SW480 (cell line): ENCODE data around the gene LSM7.

ENCODE experiments used
- DNase-seq: peaks from one replicate; pipeline ENCODE4 v3.0.0-alpha.2; 2016; ENCODE audit warnings: low spot score

The LSM7 gene

DNA sequence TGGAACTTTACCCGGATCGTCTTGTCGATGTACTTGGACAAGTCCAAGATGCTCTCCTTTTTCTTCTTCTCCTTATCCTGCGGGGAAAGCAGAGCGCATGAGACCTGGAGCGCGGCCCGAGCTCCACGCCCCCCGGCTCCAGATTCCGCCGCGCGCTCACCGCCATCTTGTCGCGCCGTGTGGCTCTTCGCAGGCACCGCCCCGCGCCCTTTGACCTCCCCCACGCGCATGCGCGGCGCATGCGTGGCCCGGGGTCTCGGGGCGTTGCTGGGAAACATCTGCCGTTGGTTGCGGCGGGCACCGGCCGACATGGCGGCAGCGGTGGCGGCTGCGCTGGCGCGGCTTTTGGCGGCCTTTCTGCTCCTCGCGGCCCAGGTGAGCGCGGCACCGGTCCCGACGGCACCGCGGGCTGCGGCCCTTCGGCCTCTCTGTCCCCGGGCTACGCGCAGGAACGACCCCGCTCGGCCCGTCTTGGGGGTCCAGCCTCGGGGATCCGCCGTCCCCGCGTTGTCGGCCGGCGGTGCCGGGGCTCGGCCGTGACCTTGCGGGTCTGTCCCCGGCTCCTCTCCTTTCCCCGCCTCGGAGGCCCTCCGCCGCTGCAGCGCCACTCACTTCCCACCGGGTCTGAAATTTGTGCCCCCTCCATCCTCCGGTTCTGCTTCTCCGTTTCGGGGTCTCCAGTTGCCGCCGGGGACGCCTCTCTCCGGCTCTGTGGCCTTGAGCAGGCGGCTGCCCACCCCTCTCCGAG lies at the start of gene LSM7, which contains the start of gene SPPL2B:
TSS of gene LSM7 (minus strand) at position 186 of the 748 bp plus-strand sequence. CDS start at position 166, 20 bp downstream.
TSS of gene SPPL2B (plus strand) at position 284 of the 748 bp plus-strand sequence. CDS start at position 310, 26 bp downstream.
- peak; percentile 70 for DNase-seq

DNA sequence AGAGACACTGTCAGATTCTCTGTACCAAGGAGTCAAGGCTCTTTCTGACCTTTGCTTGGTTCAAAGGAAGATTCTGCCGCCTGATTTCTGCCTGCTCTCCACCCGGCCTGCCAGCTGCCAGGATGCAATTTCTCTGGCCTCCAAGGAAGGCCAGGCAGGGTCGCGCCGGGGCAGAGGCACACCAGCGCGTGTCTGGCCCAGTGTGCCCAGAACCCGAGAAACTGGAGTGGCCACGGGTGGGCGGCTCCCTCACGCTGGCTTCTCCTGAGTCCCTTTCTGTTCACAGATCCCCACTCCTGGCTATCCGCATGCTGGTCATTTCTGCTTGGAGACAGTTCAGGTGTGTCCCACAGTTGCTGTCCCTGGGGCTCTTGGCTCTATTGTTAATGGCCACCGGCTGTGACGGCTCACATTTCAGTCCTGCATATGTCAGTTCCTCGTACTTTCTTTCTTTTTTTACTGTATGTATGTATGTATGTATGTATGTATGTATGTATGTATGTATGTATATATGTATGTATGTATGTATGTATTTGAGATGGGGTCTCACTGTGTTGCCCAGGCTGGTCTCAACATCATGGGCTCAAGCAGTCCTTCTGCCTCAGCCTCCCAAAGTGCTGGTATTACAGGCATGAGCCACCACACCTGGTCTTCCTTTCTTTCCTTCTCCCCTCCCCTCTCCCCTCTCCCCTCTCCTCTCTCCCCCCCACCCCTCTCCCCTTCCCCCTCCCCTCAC lies 48.6 kb upstream of the LSM7 start:
- no peak for DNase-seq

DNA sequence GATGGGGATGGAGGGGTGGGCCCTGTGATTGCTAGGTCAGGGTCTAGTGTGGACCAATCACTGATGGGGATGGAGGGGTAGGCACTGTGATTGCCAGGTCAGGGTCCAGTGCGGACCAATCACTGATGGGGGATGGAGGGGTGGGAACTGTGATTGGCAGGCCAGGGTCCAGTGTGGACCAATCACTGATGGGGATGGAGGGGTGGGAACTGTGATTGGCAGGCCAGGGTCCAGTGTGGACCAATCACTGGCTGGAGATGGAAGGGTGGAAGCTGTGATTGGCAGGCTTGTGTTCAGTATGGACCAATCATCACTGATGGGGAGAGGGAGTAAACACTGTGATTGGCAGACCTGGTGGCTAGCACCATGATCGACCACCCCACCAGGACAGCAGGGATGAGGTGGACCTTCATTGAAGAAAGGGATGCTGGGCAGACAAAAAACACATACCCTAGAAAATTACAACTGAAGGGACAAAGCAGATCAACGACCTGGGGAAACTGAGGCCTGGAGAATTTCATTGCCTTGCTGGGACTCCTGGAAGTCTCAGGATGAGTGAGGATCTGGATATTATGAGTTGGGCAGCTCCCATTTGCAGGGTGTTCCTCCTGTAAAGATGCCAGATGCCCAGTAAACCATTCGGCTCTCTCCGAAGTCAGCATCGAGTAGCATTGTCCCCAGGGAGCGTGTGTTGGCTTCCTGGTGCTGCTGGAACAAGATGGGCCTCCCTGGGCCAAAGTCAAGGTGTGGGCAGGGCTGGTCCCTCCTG lies 47.2 kb upstream of the LSM7 start:
- DNase-seq, result no peak

DNA sequence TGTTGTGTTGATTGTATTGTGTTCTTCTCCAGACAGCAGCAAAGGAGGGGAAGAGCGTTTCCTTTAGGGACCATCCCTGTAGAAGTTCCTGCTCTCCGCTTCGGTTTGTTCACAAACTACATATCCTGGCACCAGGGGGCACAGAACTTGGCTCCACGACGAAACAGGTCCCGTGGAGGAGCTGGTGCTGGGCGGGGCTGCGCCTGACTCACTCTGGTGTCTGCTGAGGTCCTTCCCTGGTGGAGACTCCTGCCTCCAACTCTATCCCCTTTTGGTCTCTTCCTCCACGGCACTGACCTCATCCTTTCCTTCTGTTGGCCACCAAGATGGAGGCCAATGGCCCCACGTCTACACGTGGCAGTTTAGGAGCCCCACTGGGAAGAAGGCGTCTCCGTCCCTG lies 46.4 kb upstream of the LSM7 start:
- no peak for DNase-seq

DNA sequence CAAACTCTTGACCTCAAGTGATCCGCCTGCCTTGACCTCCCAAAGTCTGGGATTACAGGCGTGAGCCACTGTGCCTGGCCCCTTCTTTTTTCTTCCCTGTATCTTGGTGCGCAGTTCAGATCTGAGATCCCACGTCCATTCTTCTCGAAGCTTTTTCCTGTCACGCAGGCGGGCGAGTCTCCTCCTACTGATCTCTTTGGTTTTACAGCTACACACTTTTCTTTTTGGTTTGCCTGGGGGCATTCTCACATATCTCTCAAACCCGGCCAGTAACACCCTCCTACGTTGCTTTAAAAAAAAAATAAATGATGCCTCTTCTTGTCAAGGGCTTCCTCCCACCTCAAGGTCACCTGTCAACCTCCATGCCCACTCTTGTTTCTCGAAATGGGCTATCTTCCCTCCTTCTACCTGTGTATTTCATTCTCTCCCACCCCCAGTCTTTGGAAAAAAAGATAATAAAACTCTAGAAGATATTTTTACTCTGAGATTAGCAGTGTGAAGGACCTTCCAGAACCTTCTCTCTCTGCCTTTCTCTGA lies 43.8 kb upstream of the LSM7 start:
- DNase-seq, result no peak

DNA sequence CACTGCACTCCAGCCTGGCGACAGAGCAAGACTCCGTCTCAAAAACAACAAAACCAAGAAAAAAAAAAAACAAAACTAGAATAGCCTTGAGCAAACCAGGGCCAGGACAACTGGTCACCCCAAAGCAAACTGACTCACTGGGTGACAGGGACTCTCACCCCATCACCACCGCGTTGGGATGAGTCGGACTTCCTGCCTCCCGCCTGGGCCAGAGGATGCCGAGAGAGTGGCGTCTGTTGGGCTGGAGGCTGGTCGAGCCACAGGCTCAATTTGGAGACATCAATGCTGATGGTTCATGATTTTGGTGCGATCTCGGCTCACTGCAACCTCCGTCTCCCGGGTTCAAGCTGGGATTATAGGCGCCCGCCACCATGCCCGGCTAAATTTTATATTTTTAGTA lies 43.3 kb upstream of the LSM7 start:
- DNase-seq, result no peak

DNA sequence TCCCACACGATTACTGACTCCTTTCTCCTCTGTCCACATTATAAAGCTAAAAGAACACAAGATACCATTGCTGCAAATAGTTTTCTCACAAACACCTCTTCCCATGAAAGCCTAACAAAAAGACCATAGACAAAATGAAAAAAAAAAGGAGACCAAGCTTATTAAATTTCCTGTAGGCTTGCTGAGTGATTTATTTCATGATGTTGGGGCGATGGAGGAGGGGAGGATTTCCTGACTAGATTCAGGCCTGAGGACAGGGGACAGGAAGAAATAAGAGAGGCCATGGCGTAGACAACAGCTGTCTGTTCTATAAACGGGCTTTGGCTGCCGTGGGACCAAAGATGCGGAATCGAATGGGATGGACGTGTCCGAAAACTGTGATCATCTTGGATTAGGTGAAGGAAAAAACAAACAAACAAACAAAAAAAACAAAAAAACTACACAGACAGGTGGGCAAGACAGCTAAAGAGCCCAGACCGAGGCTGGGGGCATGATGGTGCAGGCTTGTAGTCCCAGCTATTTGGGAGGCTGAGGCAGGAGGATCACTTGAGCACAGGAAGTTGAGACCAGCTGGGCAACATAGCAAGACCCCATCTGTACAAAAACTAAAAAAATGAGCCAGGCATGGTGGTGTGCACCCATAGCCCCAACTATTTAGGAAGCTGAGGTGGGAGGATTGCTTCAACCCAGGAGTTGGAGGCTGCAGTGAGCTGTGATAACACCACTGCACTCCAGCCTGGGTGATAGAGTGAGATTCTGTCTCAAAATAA lies 37.0 kb upstream of the LSM7 start:
- no peak for DNase-seq

DNA sequence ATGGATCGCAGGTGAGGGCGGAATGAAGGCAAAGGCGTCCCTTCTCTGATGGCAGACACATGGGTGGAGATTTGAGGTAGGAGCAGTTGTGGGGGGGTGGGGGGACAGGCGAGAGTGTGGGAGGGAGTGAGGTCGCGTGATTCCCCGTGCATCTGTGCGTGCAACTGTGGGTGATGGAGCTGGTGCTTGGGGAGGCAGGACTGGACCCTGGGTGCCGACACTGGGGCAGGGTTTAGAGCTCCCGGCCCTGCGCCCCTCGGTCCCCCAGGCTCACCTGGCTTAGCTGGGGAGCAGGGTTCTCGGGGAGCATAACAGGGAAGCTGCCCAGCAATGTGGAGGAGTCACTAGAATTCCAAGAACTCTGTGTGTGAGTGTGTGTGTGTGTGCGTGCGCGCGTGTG lies 35.0 kb upstream of the LSM7 start:
- no peak for DNase-seq

DNA sequence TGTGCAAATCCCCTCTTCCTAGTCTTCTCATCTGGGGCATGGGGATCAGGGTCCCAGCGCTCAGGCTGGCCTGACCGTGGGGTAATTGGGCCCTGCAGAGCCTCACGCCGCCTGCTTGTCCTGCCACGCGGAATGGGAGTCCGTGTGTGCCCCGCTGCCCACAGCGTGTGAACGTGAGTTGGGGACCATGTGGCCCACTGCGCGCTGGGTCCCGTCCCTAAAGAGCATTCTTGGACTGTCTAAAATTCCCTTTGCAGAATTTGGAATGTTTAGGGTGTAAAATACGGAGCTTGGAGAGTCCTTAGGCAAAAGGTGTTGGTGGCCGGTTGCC lies 34.5 kb upstream of the LSM7 start:
- DNase-seq, result no peak

DNA sequence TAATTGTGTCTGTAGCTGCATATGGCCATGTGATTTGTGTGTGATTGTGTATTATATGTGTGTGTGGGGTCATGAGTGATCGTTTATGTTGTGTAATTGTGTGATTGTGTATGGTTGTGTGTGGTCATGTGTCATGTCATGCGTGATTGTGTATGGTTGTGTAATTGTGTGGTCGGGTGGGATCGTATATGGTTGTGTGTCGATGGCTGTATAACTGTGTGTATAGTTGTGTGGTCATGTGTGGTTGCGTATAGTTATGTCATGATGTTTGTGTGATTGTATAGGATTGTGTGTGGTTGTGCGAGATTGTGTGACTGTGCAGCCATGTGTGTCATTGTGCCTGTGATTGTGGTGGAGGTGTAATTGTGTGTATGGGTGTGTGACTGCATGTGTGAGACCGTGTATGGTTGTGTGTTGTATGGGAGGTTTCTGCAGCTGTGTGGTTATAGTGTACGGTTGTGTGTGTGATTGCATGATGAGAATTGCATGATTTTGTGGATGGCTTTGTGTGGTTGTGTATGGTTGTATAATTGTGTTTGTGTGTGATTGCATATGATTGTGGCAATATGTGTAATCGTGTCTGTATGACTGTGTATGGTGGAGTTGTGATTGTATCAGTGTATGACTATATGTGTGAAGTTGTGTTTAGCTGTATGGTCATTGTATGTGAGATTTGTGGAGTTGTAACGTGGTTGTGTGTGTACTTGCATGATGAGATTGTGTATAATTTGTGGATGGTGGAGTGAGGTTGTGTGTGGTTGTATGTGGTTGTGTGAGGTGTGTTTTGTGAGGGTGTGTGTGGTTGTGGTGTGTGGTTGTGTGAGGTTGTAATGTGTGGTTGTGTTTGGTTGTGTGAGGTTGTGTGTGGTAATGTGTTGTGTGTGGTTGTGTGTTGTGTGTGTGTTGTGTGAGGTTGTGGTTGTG lies 33.9 kb upstream of the LSM7 start:
- no peak for DNase-seq

DNA sequence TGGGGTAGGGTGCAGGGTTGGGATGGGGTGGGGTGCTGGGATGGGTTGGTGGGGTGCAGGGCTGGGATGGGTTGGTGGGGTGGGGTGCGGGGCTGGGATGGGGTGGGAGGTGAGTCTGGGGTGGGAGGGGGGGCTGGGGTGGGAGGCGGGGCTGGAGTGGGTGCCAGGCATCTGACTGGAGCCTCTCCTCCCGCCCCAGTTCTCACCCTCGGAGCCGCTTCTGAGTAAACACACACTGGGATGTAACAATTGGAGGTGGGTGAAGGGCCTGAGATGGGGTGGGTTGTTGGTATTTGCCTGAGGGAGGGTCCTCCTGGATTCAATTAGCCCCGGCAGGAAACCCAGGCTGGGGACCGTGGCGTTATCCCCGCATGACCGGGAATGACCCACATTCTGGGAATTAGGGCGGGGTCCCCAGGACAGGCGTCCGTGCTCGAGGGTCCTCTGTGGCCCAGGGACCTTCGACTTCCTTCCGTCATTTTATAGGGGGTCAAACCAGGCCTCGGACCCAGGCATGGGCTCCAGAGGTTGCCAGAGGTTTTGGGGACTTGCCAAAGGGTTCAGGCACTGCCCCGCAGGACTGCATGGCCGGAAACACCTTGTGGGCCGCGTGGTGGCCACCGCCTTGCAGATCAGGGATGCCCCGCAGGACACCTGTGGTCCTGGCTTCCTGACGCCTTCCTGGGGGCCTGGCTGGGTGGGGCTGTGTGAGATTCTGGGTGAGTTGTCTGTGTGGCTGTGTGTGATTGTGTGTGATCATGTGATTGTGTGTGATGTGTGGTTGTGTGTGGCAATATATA lies 33.1 kb upstream of the LSM7 start:
- no peak for DNase-seq

DNA sequence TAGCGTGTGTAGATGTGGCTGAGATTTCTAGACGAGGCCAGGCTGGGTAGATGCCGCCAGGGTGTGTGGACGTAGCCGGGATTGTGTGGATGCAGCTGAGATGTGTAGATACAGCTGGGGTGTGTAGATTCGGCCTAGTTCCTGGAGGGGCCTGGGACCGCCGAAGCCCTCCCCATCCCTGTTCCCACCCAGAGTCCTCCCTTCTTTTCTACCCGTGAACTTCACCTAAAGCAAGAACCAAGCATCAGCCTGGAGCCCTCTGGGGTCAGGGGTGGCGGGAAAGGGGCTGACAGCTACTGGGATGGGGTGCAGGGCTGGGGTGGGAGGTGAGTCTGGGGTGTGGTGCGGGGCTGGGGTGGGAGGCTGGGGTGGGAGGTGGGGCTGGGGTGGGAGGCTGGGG lies 32.4 kb upstream of the LSM7 start:
- DNase-seq, result no peak

DNA sequence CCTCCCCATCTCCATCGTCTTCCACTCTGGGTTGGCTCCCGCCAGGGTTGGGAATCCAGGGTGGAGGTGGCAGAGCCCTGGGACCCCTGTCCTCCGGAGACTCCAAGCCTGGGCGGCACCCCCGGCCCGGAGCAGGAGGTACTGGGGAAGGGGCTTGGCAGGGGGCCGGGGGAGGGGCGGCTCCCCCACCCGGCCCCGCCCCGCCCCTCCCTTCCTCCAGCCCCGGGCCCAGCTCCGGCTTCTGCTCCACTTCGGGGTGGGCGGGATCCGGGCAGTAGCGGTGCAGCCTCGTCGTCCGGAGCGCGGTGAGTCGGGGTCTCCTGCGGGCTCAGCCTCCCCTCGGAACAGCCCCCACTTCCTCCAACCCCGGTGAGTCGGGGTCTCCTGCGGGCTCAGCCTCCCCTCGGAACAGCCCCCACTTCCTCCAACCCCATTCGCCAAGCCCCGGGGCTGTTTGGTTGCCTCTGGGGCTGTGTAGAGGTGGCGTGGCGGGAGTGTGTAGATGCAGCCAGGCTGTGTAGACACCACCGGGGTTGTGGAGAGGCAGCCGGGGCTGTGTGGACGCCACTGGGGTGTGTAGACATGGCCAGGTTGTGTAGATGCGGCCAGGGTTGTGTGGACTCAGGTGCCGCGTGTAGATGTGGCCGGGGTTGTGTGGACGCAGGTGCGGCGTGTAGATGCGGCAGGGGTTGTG lies 31.8 kb upstream of the LSM7 start, which contains the start of gene TMPRSS9:
TSS of gene TMPRSS9 (plus strand) at position 274 of the 694 bp plus-strand sequence. CDS start 29,521 bp downstream, outside the sequence.
- DNase-seq, result no peak

DNA sequence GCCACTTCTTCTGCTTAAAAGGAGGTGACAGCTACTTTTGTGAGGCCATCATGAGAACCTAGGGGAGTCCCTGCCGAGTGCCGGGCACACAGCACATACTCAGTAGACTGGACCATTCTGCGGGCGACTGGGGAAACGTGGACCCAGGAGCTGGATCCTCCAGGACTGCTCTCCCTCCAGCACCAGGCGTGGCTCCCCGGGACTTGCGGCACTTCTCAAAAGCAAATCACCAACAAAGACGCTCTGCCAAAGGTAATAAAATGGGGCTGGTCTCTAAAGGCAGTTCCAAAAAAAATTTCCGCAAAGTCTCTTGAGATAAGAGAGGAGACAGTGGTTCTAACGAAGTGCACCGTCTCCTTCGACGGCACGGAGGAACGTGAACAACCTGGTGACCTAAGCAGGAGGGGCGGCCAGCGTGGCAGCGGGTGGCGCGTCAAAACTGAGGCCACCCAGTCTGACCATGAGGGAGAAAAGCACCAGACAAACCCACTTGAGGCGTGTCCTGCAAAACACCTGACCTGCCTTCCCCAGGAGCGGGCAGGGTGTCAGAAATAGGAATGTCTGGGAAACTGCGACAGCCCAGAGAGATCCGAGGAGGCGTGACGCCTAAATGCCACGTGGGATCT lies 30.3 kb upstream of the LSM7 start:
- no peak for DNase-seq

DNA sequence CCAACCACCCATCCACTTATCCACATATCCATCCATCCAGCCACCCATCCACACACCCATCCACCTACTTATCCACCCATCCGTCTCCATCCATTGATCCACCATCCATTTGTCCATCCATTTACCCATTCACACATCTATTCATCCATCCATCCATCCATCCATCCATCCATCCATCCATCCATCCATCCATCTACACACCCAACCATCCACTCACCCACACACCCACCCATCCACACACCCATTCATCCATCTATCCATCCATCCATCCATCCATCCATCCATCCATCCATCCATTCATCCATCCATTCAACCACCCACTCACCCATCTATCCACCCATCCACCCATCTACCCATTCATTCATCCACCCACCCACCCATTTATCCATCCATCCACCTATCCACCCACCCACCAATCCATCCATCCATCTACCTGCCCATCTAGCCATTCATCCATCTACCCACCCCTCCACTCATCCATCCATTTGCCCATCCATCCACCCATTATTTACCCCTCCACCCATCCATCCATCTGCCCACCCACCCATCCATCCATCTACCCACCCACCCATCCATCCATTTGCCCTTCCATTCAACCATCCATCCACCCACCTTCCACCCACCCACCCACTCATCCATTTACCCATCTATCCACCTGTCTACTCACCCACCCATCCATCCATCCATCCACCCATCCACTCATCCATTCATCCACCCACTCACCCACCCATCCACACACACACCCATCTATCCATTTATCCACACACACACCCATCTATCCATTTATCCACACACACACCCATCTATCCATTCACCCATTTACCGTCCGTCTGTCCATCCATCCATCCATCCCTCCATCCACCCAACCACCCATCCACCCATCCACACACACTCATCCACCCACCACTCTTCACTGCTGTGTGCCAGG lies 29.2 kb upstream of the LSM7 start:
- no peak for DNase-seq

DNA sequence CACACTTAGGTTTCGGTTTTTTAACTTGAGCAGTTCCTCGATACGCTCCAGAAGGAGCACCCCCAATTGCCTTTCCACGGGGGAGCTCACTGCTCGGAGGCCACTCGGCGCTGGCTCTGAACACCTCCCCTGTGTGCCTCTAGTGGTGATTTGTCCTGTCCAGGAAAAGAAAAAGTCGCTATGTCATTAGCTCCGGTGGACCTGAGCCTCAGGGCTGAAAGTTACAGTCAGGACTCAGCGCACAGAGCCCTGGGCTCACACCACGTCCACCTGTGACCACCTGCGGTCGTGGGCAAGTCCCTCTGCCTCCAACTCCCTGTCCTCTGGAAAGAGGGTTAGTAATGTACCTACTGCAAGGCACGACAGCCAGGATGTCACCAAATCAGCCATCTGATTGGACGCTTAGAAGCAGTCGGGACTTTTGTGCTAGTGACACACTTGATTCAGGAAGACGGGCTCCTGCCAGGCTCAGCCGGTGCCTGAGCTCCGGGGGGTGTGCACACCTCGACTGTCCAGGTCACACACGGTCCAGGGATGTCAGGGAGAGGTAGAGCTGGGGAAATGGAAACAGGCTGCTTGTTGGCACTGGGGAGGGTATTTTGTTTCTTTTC lies 27.8 kb upstream of the LSM7 start:
- no peak for DNase-seq
